Endothelial cell of umbilical vein (primary cell): ENCODE results near the gene TIAM1.

Experiments used
- CTCF ChIP-seq, 2 donors: IDR thresholded peaks; 1 replicate in 1 of 2; 2 replicates in 1 of 2; pipeline ENCODE4 v1.5.1; 2011; ENCODE audit warnings: low read length in 2 of 2, mild to moderate bottlenecking in 2 of 2, moderate library complexity in 2 of 2, control low read depth in 1 of 2, inconsistent platforms in 1 of 2, low read depth in 1 of 2; ENCODE audit not compliant: insufficient read depth in 1 of 2; ENCODE audit errors: extremely low read depth in 1 of 2
- EZH2 ChIP-seq: IDR thresholded peaks from 2 replicates; pipeline ENCODE4 v1.6.1; 2012; ENCODE audit warnings: borderline replicate concordance, low read depth, mild to moderate bottlenecking, moderate library complexity, low read length, inconsistent platforms; ENCODE audit not compliant: severe bottlenecking
- FOS ChIP-seq: IDR thresholded peaks from 2 replicates; pipeline ENCODE4 v1.6.1; 2011; ENCODE audit warnings: mild to moderate bottlenecking, low read length, moderate library complexity, borderline replicate concordance; ENCODE audit not compliant: insufficient read depth
- JUN ChIP-seq: IDR thresholded peaks from 2 replicates; pipeline ENCODE4 v1.6.1; 2011; ENCODE audit warnings: borderline replicate concordance, low read depth; ENCODE audit not compliant: insufficient read length, insufficient read depth
- MAX ChIP-seq: IDR thresholded peaks from 2 replicates; pipeline ENCODE4 v1.6.1; 2011; ENCODE audit not compliant: insufficient read depth, insufficient read length
- MYC ChIP-seq: IDR thresholded peaks from one replicate; pipeline ENCODE4 v1.6.1; 2011; ENCODE audit warnings: mild to moderate bottlenecking, low read depth, low read length
- POLR2A ChIP-seq: IDR thresholded peaks from 2 replicates; pipeline ENCODE4 v1.6.1; 2012; ENCODE audit warnings: low read depth, mild to moderate bottlenecking, control low read depth, low read length
- POLR2AphosphoS5 ChIP-seq: IDR thresholded peaks from 2 replicates; pipeline ENCODE4 v1.6.1; 2012; ENCODE audit warnings: low read depth, mild to moderate bottlenecking, control low read depth, low read length, moderate library complexity; ENCODE audit not compliant: insufficient read depth

GRCh38 chr21:31318971-31319370 lies 25.1 kb downstream of the TIAM1 start:
- TF ChIP-seq POLR2A: no peak
- TF ChIP-seq POLR2AphosphoS5: no peak
- no peak for TF ChIP-seq CTCF (IDR thresholded peaks at IDR 0.05; ENCODE audit: extremely low read depth in 1 of 2, insufficient read depth in 1 of 2, low read depth in 1 of 2, low read length in 2 of 2)
- no peak for TF ChIP-seq EZH2
- no peak for TF ChIP-seq MYC
- TF ChIP-seq MAX: no peak
- no peak for TF ChIP-seq JUN
- TF ChIP-seq FOS: no peak
